ENCODE data around the gene EGR1. TPM values are rescaled to one million over a fixed set of nuclear protein-coding genes. Genes with fewer than 3 reads are reported as not detected.

EGR1 gene
- total and polyA plus RNA-seq, 2 donors (not counting 1 experiment from before 2014, with no cell fraction given): 13.7 to 212 TPM

DNA sequence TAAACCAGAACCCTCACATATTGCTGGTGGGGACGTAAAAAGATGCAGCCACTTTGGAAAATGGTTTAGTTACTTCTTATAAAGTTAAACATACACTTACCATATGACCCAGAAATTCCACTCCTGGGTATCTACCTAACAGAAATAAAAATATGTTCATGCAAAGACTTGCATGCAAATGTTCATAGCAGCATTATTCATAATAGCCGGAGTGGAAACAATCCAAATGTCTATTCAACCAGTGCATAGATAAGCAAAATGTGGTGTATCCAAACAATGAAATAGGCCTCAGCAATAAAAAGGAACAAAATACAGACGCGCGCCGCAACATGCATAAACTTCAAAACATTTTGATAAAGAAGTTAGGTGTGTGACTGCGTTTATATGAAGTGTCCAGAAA is 11.6 kb downstream of the EGR1 start:
- CTCF ChIA-PET: no interaction called here
- TF ChIP-seq, protein P1, sequence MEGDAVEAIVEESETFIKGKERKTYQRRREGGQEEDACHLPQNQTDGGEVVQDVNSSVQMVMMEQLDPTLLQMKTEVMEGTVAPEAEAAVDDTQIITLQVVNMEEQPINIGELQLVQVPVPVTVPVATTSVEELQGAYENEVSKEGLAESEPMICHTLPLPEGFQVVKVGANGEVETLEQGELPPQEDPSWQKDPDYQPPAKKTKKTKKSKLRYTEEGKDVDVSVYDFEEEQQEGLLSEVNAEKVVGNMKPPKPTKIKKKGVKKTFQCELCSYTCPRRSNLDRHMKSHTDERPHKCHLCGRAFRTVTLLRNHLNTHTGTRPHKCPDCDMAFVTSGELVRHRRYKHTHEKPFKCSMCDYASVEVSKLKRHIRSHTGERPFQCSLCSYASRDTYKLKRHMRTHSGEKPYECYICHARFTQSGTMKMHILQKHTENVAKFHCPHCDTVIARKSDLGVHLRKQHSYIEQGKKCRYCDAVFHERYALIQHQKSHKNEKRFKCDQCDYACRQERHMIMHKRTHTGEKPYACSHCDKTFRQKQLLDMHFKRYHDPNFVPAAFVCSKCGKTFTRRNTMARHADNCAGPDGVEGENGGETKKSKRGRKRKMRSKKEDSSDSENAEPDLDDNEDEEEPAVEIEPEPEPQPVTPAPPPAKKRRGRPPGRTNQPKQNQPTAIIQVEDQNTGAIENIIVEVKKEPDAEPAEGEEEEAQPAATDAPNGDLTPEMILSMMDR (IDR thresholded peaks at IDR 0.05): no peak
- TF ChIP-seq EZH2 (IDR thresholded peaks at IDR 0.05; ENCODE audit: borderline replicate concordance, insufficient read depth, low read depth, low read length, poor library complexity, severe bottlenecking): no peak
- Mint-ChIP-seq H3K4me1 (no peaks in the 10 kb centered on the region), H3K27me3 (peaks cover 17% of the 10 kb centered on the region), H3K27ac (no peak overlapping the region), H3K9me3 (ENCODE audit: insufficient read depth) (no peaks in the 10 kb centered on the region), H3K4me3 (no peak overlapping the region)
- peaks cover 0 to 5% (median 0%) of the 10 kb centered on the region in 4 experiments for H3K27me3 ChIP-seq (replicated peaks in 1 of 4; ENCODE audit: control extremely low read depth in 1 of 4, control insufficient read depth in 3 of 4, insufficient read depth in 4 of 4, low read length in 3 of 4)
- no peak overlapping the region for H3K4me3 ChIP-seq (ENCODE audit: control extremely low read depth in 1 of 5, extremely low read depth in 1 of 5, insufficient read depth in 1 of 5, low read depth in 2 of 5, low read length in 4 of 5)
- H3K9me3 ChIP-seq (ENCODE audit: control extremely low read depth in 1 of 3, control insufficient read depth in 2 of 3, insufficient read depth in 1 of 3, low read length in 2 of 3): no peaks in the 10 kb centered on the region
- 90% methylated on average over 3 of the region's 7 CpGs for WGBS (ENCODE audit: insufficient coverage)
- intact Hi-C loops (cut with micrococcal nuclease): no loop called here
- POLR2A ChIA-PET: no interaction called here
- H3K9ac ChIP-seq (ENCODE audit: low read length): no peak overlapping the region
- no peak overlapping the region for H3K27ac ChIP-seq (ENCODE audit: low read length in 2 of 2)
- H3K4me1 ChIP-seq (ENCODE audit: control insufficient read depth in 2 of 2, insufficient read depth in 2 of 2, low read length in 2 of 2): no peaks in the 10 kb centered on the region
- no peak overlapping the region for H2AFZ ChIP-seq (ENCODE audit: insufficient read depth, low read depth, low read length, poor library complexity, severe bottlenecking)
- H3K36me3 ChIP-seq (replicated peaks in 1 of 2; ENCODE audit: control extremely low read depth in 1 of 2, control insufficient read depth in 1 of 2, extremely low read depth in 1 of 2, insufficient read depth in 2 of 2, low read length in 1 of 2): no peaks in the 10 kb centered on the region
- no peaks in the 10 kb centered on the region for H4K20me1 ChIP-seq (ENCODE audit: control insufficient read depth, insufficient read depth, low read length, poor library complexity, severe bottlenecking)
- no peak for DNase-seq
- H3K4me2 ChIP-seq (replicated peaks; ENCODE audit: low read depth, low read length, poor library complexity, severe bottlenecking): no peak overlapping the region
- ATAC-seq (ENCODE audit: low read depth): no peak
- H3K79me2 ChIP-seq (ENCODE audit: control insufficient read depth, insufficient read depth, low read length): no peaks in the 10 kb centered on the region

DNA sequence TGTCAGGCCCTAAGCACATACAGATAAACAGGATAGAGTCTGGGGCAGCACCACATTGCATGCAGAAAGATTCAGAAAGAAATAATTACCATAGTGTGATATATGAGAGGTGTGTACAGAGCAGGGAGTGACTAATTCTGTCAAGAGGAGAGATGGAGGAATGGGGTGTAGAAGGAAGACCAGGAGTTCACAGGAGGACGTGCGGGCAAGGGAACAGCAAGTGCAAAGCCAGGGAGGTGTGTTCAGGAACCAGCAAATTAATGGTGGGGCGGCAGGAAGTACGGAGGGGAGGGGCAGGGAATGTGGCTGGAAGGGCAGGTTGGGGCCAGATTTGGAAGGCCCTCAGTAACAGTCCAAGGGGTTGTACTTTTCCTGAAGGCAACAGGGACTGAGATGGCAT is 17.4 kb downstream of the EGR1 start:
- no peaks in the 10 kb centered on the region for H4K20me1 ChIP-seq (ENCODE audit: control insufficient read depth, insufficient read depth, low read length, poor library complexity, severe bottlenecking)
- Mint-ChIP-seq H3K4me3 (no peak overlapping the region), H3K27ac (no peak overlapping the region), H3K4me1 (no peaks in the 10 kb centered on the region), H3K9me3 (ENCODE audit: insufficient read depth) (no peaks in the 10 kb centered on the region), H3K27me3 (peaks cover 24% of the 10 kb centered on the region)
- H3K79me2 ChIP-seq (ENCODE audit: control insufficient read depth, insufficient read depth, low read length): no peaks in the 10 kb centered on the region
- POLR2A ChIA-PET: no interaction called here
- H3K9me3 ChIP-seq (ENCODE audit: control extremely low read depth in 1 of 3, control insufficient read depth in 2 of 3, insufficient read depth in 1 of 3, low read length in 2 of 3): no peaks in the 10 kb centered on the region
- H3K27me3 ChIP-seq (replicated peaks in 1 of 4; ENCODE audit: control extremely low read depth in 1 of 4, control insufficient read depth in 3 of 4, insufficient read depth in 4 of 4, low read length in 3 of 4): peaks cover 0 to 5% (median 0%) of the 10 kb centered on the region in 4 experiments
- ATAC-seq (ENCODE audit: low read depth): no peak
- CTCF ChIA-PET: no interaction called here
- H3K36me3 ChIP-seq (replicated peaks in 1 of 2; ENCODE audit: control extremely low read depth in 1 of 2, control insufficient read depth in 1 of 2, extremely low read depth in 1 of 2, insufficient read depth in 2 of 2, low read length in 1 of 2): no peaks in the 10 kb centered on the region
- H3K4me1 ChIP-seq (ENCODE audit: control insufficient read depth in 2 of 2, insufficient read depth in 2 of 2, low read length in 2 of 2): no peaks in the 10 kb centered on the region
- DNase-seq: no peak
- H2AFZ ChIP-seq (ENCODE audit: insufficient read depth, low read depth, low read length, poor library complexity, severe bottlenecking): no peak overlapping the region
- H3K4me3 ChIP-seq (ENCODE audit: control extremely low read depth in 1 of 5, extremely low read depth in 1 of 5, insufficient read depth in 1 of 5, low read depth in 2 of 5, low read length in 4 of 5): no peak overlapping the region
- no peak for TF ChIP-seq EZH2 (IDR thresholded peaks at IDR 0.05; ENCODE audit: borderline replicate concordance, insufficient read depth, low read depth, low read length, poor library complexity, severe bottlenecking)
- TF ChIP-seq, protein P1 (IDR thresholded peaks at IDR 0.05): no peak
- H3K9ac ChIP-seq (ENCODE audit: low read length): no peak overlapping the region
- H3K27ac ChIP-seq (ENCODE audit: low read length in 2 of 2): no peak overlapping the region
- no peak overlapping the region for H3K4me2 ChIP-seq (replicated peaks; ENCODE audit: low read depth, low read length, poor library complexity, severe bottlenecking)
- intact Hi-C loops (cut with micrococcal nuclease): no loop called here
- 83% methylated on average over 4 of the region's 4 CpGs for WGBS (ENCODE audit: insufficient coverage)

All from B cell (primary cell).